DOHH2 (cell line): ENCODE results near the gene PCLO.

Experiments
- H3F3A ChIP-seq: fragments of 200-600 bp; sonication (generic), shearing (Covaris generic); 2 replicates; pipeline ENCODE4 v1.6.0; 2016; ENCODE audit warnings: antibody characterized with exemption, mild to moderate bottlenecking; ENCODE audit not compliant: control insufficient read depth, insufficient read depth
- H3K27ac ChIP-seq: fragments of 200-600 bp; sonication (generic); 2 replicates; pipeline ENCODE4 v1.5.1; 2014; ENCODE audit warnings: low read depth, mild to moderate bottlenecking, low read length, moderate library complexity
- H3K27me3 ChIP-seq: fragments of 200-600 bp; sonication (generic); 2 replicates; pipeline ENCODE4 v1.6.1; 2014; ENCODE audit warnings: mild to moderate bottlenecking, low read length, mixed read lengths; ENCODE audit not compliant: control insufficient read depth
- H3K36me3 ChIP-seq: fragments of 200-600 bp; sonication (generic); 2 replicates; pipeline ENCODE4 v1.6.1; 2014; ENCODE audit warnings: mild to moderate bottlenecking, low read length, moderate library complexity, mixed read lengths; ENCODE audit not compliant: control insufficient read depth
- H3K4me1 ChIP-seq: fragments of 200-600 bp; sonication (generic); 2 replicates; pipeline ENCODE4 v1.6.1; 2014; ENCODE audit warnings: mild to moderate bottlenecking, low read length, mixed read lengths; ENCODE audit not compliant: control insufficient read depth
- H3K4me2 ChIP-seq: fragments of 200-600 bp; sonication (generic); 2 replicates; pipeline ENCODE4 v1.6.0; 2014; ENCODE audit warnings: mild to moderate bottlenecking, low read length, moderate library complexity
- H3K4me3 ChIP-seq: fragments of 200-600 bp; sonication (generic); 2 replicates; pipeline ENCODE4 v1.5.1; 2014; ENCODE audit warnings: mild to moderate bottlenecking, low read length, mixed read lengths
- H3K79me2 ChIP-seq: fragments of 200-600 bp; sonication (generic); 2 replicates; pipeline ENCODE4 v1.6.1; 2014; ENCODE audit warnings: mild to moderate bottlenecking, low read length, mixed read lengths; ENCODE audit not compliant: control insufficient read depth
- H3K9me2 ChIP-seq: fragments of 200-600 bp; sonication (generic); replicated peaks from 2 replicates; pipeline ENCODE4 v1.6.1; 2014; ENCODE audit warnings: mild to moderate bottlenecking, low read length, mixed read lengths; ENCODE audit not compliant: control insufficient read depth
- H3K9me3 ChIP-seq: fragments of 200-600 bp; sonication (generic); 2 replicates; pipeline ENCODE4 v1.6.1; 2014; ENCODE audit warnings: antibody characterized with exemption, low read length, mixed read lengths; ENCODE audit not compliant: control insufficient read depth, insufficient read depth
- H4K20me1 ChIP-seq: fragments of 200-600 bp; sonication (generic); 2 replicates; pipeline ENCODE4 v1.6.0; 2014; ENCODE audit warnings: low read depth, mild to moderate bottlenecking, antibody characterized with exemption, low read length, moderate library complexity; ENCODE audit not compliant: control insufficient read depth, insufficient read depth
- CTCF ChIP-seq: fragments of 200-600 bp; sonication (generic); IDR thresholded peaks from one replicate; pipeline ENCODE4 v1.5.1; 2014; ENCODE audit warnings: antibody characterized with exemption, mild to moderate bottlenecking, low read depth, low read length; ENCODE audit not compliant: poor library complexity, severe bottlenecking
- EZH2phosphoT487 ChIP-seq: fragments of 200-600 bp; sonication (generic); IDR thresholded peaks from 2 replicates; pipeline ENCODE4 v1.6.1; 2017; ENCODE audit warnings: borderline replicate concordance, mild to moderate bottlenecking, antibody characterized with exemption, low read length, moderate library complexity, mixed read lengths

PCLO gene

GRCh38 chr7:82823073-82823472 lies 339.6 kb downstream of the PCLO start:
- no peaks in the 10 kb centered on the region for H3K9me2 ChIP-seq
- no peaks in the 10 kb centered on the region for H3K4me1 ChIP-seq
- H4K20me1 ChIP-seq: no peaks in the 10 kb centered on the region
- TF ChIP-seq CTCF (no peak), EZH2phosphoT487 (no peak)
- H3F3A ChIP-seq: no peaks in the 10 kb centered on the region
- no peak overlapping the region for H3K27ac ChIP-seq
- H3K36me3 ChIP-seq: no peaks in the 10 kb centered on the region
- H3K4me2 ChIP-seq: no peak overlapping the region
- no peaks in the 10 kb centered on the region for H3K27me3 ChIP-seq
- no peaks in the 10 kb centered on the region for H3K79me2 ChIP-seq
- H3K4me3 ChIP-seq: no peak overlapping the region
- no peaks in the 10 kb centered on the region for H3K9me3 ChIP-seq

GRCh38 chr7:82821037-82821436 lies 341.6 kb downstream of the PCLO start:
- TF ChIP-seq CTCF (no peak), EZH2phosphoT487 (no peak)
- Histone ChIP-seq H3K4me2 (no peak overlapping the region), H3K4me1 (no peaks in the 10 kb centered on the region), H3K27me3 (no peaks in the 10 kb centered on the region), H3K36me3 (no peaks in the 10 kb centered on the region), H3K27ac (no peak overlapping the region), H3K79me2 (no peaks in the 10 kb centered on the region), H3F3A (no peaks in the 10 kb centered on the region), H3K9me2 (no peaks in the 10 kb centered on the region), H3K9me3 (no peaks in the 10 kb centered on the region), H3K4me3 (no peak overlapping the region), H4K20me1 (no peaks in the 10 kb centered on the region)

- Histone ChIP-seq H3K9me3 (no peaks in the 10 kb centered on the region), H3K4me3 (no peak overlapping the region), H3F3A (no peaks in the 10 kb centered on the region), H3K4me2 (no peak overlapping the region), H3K4me1 (no peaks in the 10 kb centered on the region), H3K36me3 (no peaks in the 10 kb centered on the region), H4K20me1 (no peaks in the 10 kb centered on the region), H3K27me3 (no peaks in the 10 kb centered on the region), H3K9me2 (no peaks in the 10 kb centered on the region), H3K27ac (no peak overlapping the region), H3K79me2 (no peaks in the 10 kb centered on the region)
- no peak for TF ChIP-seq EZH2phosphoT487
- TF ChIP-seq CTCF: no peak
Measured at GRCh38 chr7:82818171-82818570, 344.5 kb downstream of the PCLO start.

- H3F3A ChIP-seq: no peaks in the 10 kb centered on the region
- no peak for TF ChIP-seq CTCF
- no peak for TF ChIP-seq EZH2phosphoT487
- no peaks in the 10 kb centered on the region for H3K4me1 ChIP-seq
- H3K4me2 ChIP-seq: no peak overlapping the region
- no peaks in the 10 kb centered on the region for H3K9me2 ChIP-seq
- no peaks in the 10 kb centered on the region for H3K36me3 ChIP-seq
- no peak overlapping the region for H3K27ac ChIP-seq
- no peaks in the 10 kb centered on the region for H3K9me3 ChIP-seq
- H3K4me3 ChIP-seq: no peak overlapping the region
- H3K27me3 ChIP-seq: no peaks in the 10 kb centered on the region
- H4K20me1 ChIP-seq: no peaks in the 10 kb centered on the region
- no peaks in the 10 kb centered on the region for H3K79me2 ChIP-seq
Measured at GRCh38 chr7:82816272-82816671, 346.4 kb downstream of the PCLO start.
